Measurements from ENCODE around the gene ZNF554. TPM values are rescaled to one million over a fixed set of nuclear protein-coding genes. Genes with fewer than 3 reads are reported as not detected.
A peak's percentile ranks its signal among the peaks of the same experiment; 100 is the strongest.

The ZNF554 gene
- total and polyA plus RNA-seq, 10 donors: 1.4 to 7.1 (median 4.0) TPM

DNA sequence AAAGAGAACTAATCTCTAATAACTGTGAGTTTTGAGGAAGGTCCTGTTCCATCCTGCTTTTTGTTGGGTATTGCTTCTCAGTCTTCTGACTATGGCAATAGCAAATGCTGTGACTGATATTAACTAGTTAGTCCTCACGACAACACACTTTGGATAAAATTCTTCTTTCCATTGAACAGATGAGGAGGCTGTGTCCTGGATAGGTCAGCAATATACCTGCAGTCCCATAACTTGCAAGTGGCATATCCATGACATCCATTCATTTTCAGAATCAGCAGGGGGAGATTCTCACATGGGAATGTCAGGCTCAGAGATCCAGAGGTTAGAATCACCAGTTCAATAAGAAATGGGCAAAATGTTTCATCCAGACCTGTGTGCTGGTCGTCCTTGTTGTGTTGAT is 7.4 kb downstream of the ZNF554 start:
- H3K36me3 ChIP-seq: peaks cover 0 to 63% (median 8%) of the 10 kb centered on the region in 6 donors
- H3K4me3 ChIP-seq: no peak overlapping the region
- H3K4me1 ChIP-seq: no peaks in the 10 kb centered on the region
- H3K27me3 ChIP-seq (replicated peaks in 1 of 7): no peaks in the 10 kb centered on the region
- intact Hi-C loops (cut with DNase I; ENCODE audit: low total_unique reads): no loop called here
- 91 to 97% (median 93%) methylated on average over 2 of the region's 2 CpGs for WGBS, 5 donors
- no peak for DNase-seq
- no peak overlapping the region for H3K27ac ChIP-seq
- no peak for TF ChIP-seq POLR2A (IDR thresholded peaks at IDR 0.05)
- TF ChIP-seq POLR2AphosphoS5 (IDR thresholded peaks at IDR 0.05): no peak
- no peak for TF ChIP-seq CTCF (IDR thresholded peaks at IDR 0.05 in 8 of 11, conservative IDR thresholded peaks at IDR 0.05 in 3 of 11)
- H3K9me3 ChIP-seq: peaks cover 0 to 56% (median 40%) of the 10 kb centered on the region in 8 donors

GRCh38 chr19:2827840-2828489 is 8.3 kb downstream of the ZNF554 start:
- Histone ChIP-seq H3K27ac (no peak overlapping the region), H3K4me3 (no peak overlapping the region), H3K27me3 (replicated peaks in 1 of 7) (no peaks in the 10 kb centered on the region), H3K4me1 (no peaks in the 10 kb centered on the region), H3K9me3 (peaks cover 0 to 66% (median 49%) of the 10 kb centered on the region in 8 donors), H3K36me3 (peaks cover 0 to 70% (median 17%) of the 10 kb centered on the region in 6 donors)
- 77 to 88% (median 85%) methylated on average over 13 of the region's 13 CpGs for WGBS, 5 donors
- intact Hi-C loops (cut with DNase I; ENCODE audit: low total_unique reads): no loop called here
- DNase-seq: no peak
- TF ChIP-seq POLR2AphosphoS5 (IDR thresholded peaks at IDR 0.05): no peak
- TF ChIP-seq POLR2A (IDR thresholded peaks at IDR 0.05): no peak
- TF ChIP-seq CTCF (IDR thresholded peaks at IDR 0.05 in 8 of 11, conservative IDR thresholded peaks at IDR 0.05 in 3 of 11): no peak

DNA sequence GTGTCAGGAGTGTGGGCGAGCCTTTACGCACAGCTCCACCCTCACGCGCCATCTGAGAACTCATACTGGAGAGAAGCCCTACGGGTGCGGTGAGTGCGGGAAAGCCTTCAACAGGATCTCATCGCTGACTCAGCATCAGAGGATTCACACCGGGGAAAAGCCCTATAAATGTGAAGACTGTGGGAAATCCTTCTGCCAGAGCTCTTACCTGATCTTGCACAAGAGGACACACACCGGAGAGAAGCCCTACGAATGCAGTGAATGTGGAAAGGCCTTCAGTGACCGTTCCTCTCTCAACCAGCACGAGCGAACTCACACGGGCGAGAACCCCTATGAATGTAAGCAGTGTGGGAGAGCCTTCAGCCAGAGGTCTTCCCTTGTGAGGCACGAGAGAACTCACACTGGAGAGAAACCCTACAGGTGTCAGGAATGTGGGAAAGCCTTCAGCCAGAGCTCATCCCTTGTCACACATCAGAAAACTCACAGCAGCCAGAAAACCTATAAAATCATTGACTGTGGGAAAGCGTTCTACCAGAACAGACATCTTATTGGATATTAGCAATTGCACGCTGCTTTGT is 14.7 kb downstream of the ZNF554 start:
- H3K27ac ChIP-seq: no peak overlapping the region
- peaks cover 6 to 63% (median 28%) of the 10 kb centered on the region in 6 donors for H3K36me3 ChIP-seq
- no peak for DNase-seq
- no peaks in the 10 kb centered on the region for H3K4me1 ChIP-seq
- WGBS, 5 donors: 95 to 98% (median 97%) methylated on average over 19 of the region's 19 CpGs
- TF ChIP-seq CTCF (IDR thresholded peaks at IDR 0.05 in 8 of 11, conservative IDR thresholded peaks at IDR 0.05 in 3 of 11) (no peak), POLR2A (IDR thresholded peaks at IDR 0.05) (no peak), POLR2AphosphoS5 (IDR thresholded peaks at IDR 0.05) (no peak)
- peak overlapping the region in 1 of 8 donors; percentile 23 for H3K4me3 ChIP-seq
- intact Hi-C loops (cut with DNase I; ENCODE audit: low total_unique reads): no loop called here
- H3K9me3 ChIP-seq: peaks cover 22 to 100% (median 99%) of the 10 kb centered on the region in 8 donors
- no peaks in the 10 kb centered on the region for H3K27me3 ChIP-seq (replicated peaks in 1 of 7)

DNA sequence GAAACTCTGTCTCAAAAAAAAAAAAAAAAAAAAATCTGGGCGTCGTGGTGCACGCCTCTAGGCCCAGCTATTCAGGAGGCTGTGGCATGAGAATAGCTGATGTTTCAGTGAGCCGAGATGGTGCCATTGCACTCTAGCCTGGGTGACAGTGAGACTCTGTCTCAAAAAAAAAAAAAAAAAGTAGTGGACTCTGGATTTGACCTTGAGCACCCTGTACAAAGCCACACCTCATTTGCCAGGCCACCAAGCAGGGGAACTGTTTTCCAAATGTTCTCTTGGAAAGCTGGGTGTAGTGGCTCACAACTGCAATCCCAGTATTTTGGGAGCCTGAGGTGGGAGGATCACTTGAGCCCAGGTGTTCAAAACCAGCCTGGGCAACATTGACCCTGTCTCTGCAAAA is 17.8 kb downstream of the ZNF554 start:
- intact Hi-C loops (cut with DNase I; ENCODE audit: low total_unique reads): no loop called here
- TF ChIP-seq CTCF (IDR thresholded peaks at IDR 0.05 in 8 of 11, conservative IDR thresholded peaks at IDR 0.05 in 3 of 11): no peak
- TF ChIP-seq POLR2AphosphoS5 (IDR thresholded peaks at IDR 0.05): no peak
- no peak for TF ChIP-seq POLR2A (IDR thresholded peaks at IDR 0.05)
- peaks cover 6 to 45% (median 25%) of the 10 kb centered on the region in 6 donors for H3K36me3 ChIP-seq
- H3K27me3 ChIP-seq (replicated peaks in 1 of 7): no peaks in the 10 kb centered on the region
- H3K4me3 ChIP-seq: no peak overlapping the region
- DNase-seq: no peak
- H3K9me3 ChIP-seq: peaks cover 22 to 80% (median 74%) of the 10 kb centered on the region in 8 donors
- 79 to 98% (median 86%) methylated on average over 4 of the region's 4 CpGs for WGBS, 5 donors
- peaks cover 5 to 17% (median 10%) of the 10 kb centered on the region in 6 donors for H3K4me1 ChIP-seq
- no peak overlapping the region for H3K27ac ChIP-seq
